GM23248 (cell line): Measurements from ENCODE around the gene SMCHD1.

Source experiments
- EZH2 ChIP-seq: fragments of 200-600 bp; sonication (generic); IDR thresholded peaks from 2 replicates; pipeline ENCODE4 v1.6.1; 2018; ENCODE audit warnings: antibody characterized with exemption, mild to moderate bottlenecking; ENCODE audit not compliant: insufficient read depth, poor library complexity, severe bottlenecking
- EZH2phosphoT487 ChIP-seq: fragments of 200-600 bp; sonication (generic); IDR thresholded peaks from 2 replicates; pipeline ENCODE4 v1.6.1; 2018; ENCODE audit warnings: antibody characterized with exemption, moderate library complexity, mild to moderate bottlenecking, low read depth; ENCODE audit not compliant: insufficient read depth

DNA sequence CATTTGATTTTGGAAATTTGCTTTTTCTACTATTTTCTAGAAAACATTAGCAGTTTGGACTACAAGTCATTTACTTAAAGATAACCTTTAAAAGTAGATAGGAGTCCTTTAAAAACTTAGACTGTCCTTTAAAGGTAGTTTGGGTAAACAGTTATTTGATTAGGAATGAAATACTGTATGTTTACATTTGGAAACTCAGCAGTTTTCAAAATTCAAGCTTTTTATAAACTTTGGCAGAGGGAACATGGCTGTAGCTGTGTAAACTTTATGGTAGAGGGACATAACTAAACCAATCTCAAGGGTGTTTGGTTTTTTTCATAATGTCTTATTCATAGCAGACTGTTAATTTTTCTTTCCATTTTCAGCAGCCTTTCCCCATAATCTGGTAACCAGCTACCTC, 90.7 kb downstream of the SMCHD1 start:
- no peak for TF ChIP-seq EZH2
- TF ChIP-seq EZH2phosphoT487: no peak
